ENCODE data around the gene KCNK17. TPM values are rescaled to one million over a fixed set of nuclear protein-coding genes. Genes with fewer than 3 reads are reported as not detected.

Gene KCNK17
- polyA plus RNA-seq, 3 donors = not detected

DNA sequence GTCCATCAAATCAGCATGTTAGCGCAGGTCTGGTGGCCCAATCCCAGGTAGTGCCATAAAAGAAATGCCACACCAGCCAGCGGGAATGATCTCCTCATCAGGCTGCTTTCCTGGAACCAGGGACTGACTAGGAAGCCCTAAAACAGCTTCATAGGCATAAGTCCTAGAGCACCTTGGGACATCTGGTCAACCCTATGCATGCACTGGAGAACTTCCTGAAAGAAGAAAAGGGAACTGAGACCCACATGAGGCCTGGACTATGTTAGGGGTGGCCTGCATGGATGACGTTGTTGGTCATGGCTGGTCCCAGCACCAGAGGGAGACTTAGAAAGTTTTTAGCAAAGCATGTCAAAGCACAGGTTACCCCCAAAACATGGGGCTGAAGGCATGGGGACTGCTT is 15.8 kb upstream of the KCNK17 start:
- Histone ChIP-seq H3K9me3 (replicated peaks in 1 of 2; ENCODE audit: control insufficient read depth in 1 of 2, insufficient read depth in 1 of 2, low read length in 2 of 2) (no peaks in the 10 kb centered on the region), H3K4me1 (ENCODE audit: control insufficient read depth in 1 of 2, insufficient read depth in 2 of 2, low read length in 2 of 2) (peaks cover 13% of the 10 kb centered on the region in 2 donors), H3K36me3 (replicated peaks in 1 of 2; ENCODE audit: control insufficient read depth in 1 of 2, insufficient read depth in 2 of 2, low read length in 2 of 2) (no peaks in the 10 kb centered on the region), H3K27ac (ENCODE audit: low read depth in 1 of 2, low read length in 2 of 2) (peak overlapping the region; percentile 24 to 27), H3K79me2 (ENCODE audit: insufficient read depth, low read length) (no peaks in the 10 kb centered on the region), H3K4me3 (replicated peaks in 1 of 3; ENCODE audit: low read depth in 2 of 3, low read length in 3 of 3) (no peak overlapping the region), H3K27me3 (ENCODE audit: control insufficient read depth in 2 of 2, insufficient read depth in 2 of 2, low read length in 2 of 2) (peaks cover 0 to 19% of the 10 kb centered on the region in 2 donors), H4K20me1 (ENCODE audit: insufficient read depth, low read length) (no peaks in the 10 kb centered on the region), H3K4me2 (replicated peaks; ENCODE audit: extremely low read depth, low read length, poor library complexity, severe bottlenecking) (peak overlapping the region; percentile 5), H3K9ac (ENCODE audit: insufficient read depth, low read length, poor library complexity, severe bottlenecking) (no peak overlapping the region), H2AFZ (ENCODE audit: insufficient read depth, low read depth, low read length, poor library complexity, severe bottlenecking) (peak overlapping the region; percentile 25)
- intact Hi-C loops (cut with micrococcal nuclease) = no loop called here
- Mint-ChIP-seq H3K4me1 (peaks cover 25% of the 10 kb centered on the region), H3K27ac (peak overlapping the region in 5 of 7 donors; percentile 18 to 89 (median 79)), H3K27me3 (ENCODE audit: low read depth in 3 of 3) (peaks cover 23 to 31% (median 27%) of the 10 kb centered on the region in 3 donors), H3K9me3 (peaks cover 0 to 2% (median 0%) of the 10 kb centered on the region in 7 donors), H3K4me3 (peak overlapping the region in 1 of 2 donors; percentile 36), H3K36me3 (peaks cover 0 to 2% of the 10 kb centered on the region in 2 donors)
- DNase-seq = peak; percentile 75 to 87 (median 82)
- 67% methylated on average over 2 of the region's 3 CpGs for WGBS (ENCODE audit: insufficient coverage)
- TF ChIP-seq, protein P1, sequence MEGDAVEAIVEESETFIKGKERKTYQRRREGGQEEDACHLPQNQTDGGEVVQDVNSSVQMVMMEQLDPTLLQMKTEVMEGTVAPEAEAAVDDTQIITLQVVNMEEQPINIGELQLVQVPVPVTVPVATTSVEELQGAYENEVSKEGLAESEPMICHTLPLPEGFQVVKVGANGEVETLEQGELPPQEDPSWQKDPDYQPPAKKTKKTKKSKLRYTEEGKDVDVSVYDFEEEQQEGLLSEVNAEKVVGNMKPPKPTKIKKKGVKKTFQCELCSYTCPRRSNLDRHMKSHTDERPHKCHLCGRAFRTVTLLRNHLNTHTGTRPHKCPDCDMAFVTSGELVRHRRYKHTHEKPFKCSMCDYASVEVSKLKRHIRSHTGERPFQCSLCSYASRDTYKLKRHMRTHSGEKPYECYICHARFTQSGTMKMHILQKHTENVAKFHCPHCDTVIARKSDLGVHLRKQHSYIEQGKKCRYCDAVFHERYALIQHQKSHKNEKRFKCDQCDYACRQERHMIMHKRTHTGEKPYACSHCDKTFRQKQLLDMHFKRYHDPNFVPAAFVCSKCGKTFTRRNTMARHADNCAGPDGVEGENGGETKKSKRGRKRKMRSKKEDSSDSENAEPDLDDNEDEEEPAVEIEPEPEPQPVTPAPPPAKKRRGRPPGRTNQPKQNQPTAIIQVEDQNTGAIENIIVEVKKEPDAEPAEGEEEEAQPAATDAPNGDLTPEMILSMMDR (IDR thresholded peaks at IDR 0.05) = no peak

DNA sequence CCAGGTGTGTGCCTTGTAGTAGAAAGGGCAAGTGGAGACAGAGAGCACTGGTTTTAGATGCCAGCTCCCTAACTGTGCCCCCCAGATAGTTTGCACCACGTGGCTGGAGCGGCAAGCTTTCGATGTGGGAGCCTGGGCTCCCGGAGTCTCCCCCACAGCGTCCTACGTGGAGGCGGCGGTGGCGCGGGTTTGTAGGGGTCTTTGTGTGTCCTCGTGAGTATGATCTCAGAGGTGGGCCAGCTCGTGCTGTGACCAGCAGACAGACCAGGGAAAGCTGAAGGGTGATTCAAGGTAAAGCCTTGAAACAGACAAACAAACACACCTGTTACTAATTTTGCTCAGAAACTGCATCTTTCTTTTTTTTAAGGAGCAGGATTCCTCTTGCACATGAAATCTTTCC is 13.8 kb upstream of the KCNK17 start:
- peaks cover 15 to 23% (median 16%) of the 10 kb centered on the region in 3 donors for H3K27me3 Mint-ChIP-seq (ENCODE audit: low read depth in 3 of 3)
- TF ChIP-seq, protein P1 (IDR thresholded peaks at IDR 0.05) = no peak

More for the DNA sequence above, 13.8 kb upstream of the KCNK17 start:
- WGBS (ENCODE audit: insufficient coverage) = 95% methylated on average over 9 of the region's 12 CpGs
- Histone ChIP-seq H3K36me3 (replicated peaks in 1 of 2; ENCODE audit: control insufficient read depth in 1 of 2, insufficient read depth in 2 of 2, low read length in 2 of 2) (no peaks in the 10 kb centered on the region), H3K4me3 (replicated peaks in 1 of 3; ENCODE audit: low read depth in 2 of 3, low read length in 3 of 3) (no peak overlapping the region), H4K20me1 (ENCODE audit: insufficient read depth, low read length) (no peaks in the 10 kb centered on the region), H3K9ac (ENCODE audit: insufficient read depth, low read length, poor library complexity, severe bottlenecking) (no peak overlapping the region), H3K27ac (ENCODE audit: low read depth in 1 of 2, low read length in 2 of 2) (no peak overlapping the region), H3K79me2 (ENCODE audit: insufficient read depth, low read length) (no peaks in the 10 kb centered on the region), H2AFZ (ENCODE audit: insufficient read depth, low read depth, low read length, poor library complexity, severe bottlenecking) (no peak overlapping the region), H3K27me3 (ENCODE audit: control insufficient read depth in 2 of 2, insufficient read depth in 2 of 2, low read length in 2 of 2) (peaks cover 0 to 8% of the 10 kb centered on the region in 2 donors), H3K4me2 (replicated peaks; ENCODE audit: extremely low read depth, low read length, poor library complexity, severe bottlenecking) (no peak overlapping the region), H3K9me3 (replicated peaks in 1 of 2; ENCODE audit: control insufficient read depth in 1 of 2, insufficient read depth in 1 of 2, low read length in 2 of 2) (no peaks in the 10 kb centered on the region), H3K4me1 (ENCODE audit: control insufficient read depth in 1 of 2, insufficient read depth in 2 of 2, low read length in 2 of 2) (peaks cover 13% of the 10 kb centered on the region in 2 donors)
- no peak overlapping the region for H3K4me3 Mint-ChIP-seq
- DNase-seq = no peak
- intact Hi-C loops (cut with micrococcal nuclease) = no loop called here
- H3K27ac Mint-ChIP-seq = no peak overlapping the region
- no peaks in the 10 kb centered on the region for H3K36me3 Mint-ChIP-seq
- peaks cover 0 to 1% (median 0%) of the 10 kb centered on the region in 7 donors for H3K9me3 Mint-ChIP-seq
- H3K4me1 Mint-ChIP-seq = peaks cover 21% of the 10 kb centered on the region
